GM21825 (cell line): ENCODE results near the gene SH3BP4.

Experiments used
- ATAC-seq: cut with Tn5 transposase; IDR thresholded peaks from one replicate; pipeline ENCODE4 v1.9.1; 2021; ENCODE audit warnings: mild to moderate bottlenecking, moderate library complexity; ENCODE audit not compliant: unreplicated experiment

The SH3BP4 gene

GRCh38 chr2:234966340-234966739, 14.5 kb downstream of the SH3BP4 start:
- ATAC-seq, result no peak

DNA sequence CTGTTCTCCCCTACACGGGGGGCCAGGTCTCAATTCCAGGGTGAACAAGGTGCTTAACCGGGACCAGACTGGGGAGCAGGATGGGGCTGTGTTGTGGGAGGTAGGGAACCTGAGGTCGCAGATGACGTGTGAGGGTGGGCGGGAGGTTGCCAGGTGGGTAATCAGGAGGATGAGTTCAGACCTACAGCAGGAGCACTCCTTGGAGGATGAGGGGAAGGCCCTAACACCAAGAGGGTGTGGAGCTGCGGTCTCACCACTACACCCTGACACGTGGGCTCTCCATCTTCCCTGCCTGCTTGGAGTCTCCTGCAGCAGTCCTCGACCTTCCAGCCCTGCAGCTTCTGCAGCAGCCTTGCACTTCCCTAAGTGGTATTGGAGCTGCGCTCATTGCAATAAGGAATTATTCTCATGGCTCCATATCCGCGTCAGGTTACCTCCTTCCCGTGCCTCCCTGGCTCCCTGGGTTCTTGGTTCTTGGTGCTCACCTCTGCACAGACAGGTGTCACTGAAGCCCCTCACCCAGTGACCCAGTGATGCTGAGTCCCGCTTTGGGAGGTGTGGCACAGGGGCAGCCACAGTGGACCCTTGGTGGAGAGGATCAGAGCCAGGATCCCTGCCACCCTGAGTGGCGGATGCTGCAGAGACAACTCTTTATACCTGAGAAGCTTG, 15.5 kb downstream of the SH3BP4 start:
- no peak for ATAC-seq

- no peak for ATAC-seq
Measured at GRCh38 chr2:234967870-234968208, 16.0 kb downstream of the SH3BP4 start.

DNA sequence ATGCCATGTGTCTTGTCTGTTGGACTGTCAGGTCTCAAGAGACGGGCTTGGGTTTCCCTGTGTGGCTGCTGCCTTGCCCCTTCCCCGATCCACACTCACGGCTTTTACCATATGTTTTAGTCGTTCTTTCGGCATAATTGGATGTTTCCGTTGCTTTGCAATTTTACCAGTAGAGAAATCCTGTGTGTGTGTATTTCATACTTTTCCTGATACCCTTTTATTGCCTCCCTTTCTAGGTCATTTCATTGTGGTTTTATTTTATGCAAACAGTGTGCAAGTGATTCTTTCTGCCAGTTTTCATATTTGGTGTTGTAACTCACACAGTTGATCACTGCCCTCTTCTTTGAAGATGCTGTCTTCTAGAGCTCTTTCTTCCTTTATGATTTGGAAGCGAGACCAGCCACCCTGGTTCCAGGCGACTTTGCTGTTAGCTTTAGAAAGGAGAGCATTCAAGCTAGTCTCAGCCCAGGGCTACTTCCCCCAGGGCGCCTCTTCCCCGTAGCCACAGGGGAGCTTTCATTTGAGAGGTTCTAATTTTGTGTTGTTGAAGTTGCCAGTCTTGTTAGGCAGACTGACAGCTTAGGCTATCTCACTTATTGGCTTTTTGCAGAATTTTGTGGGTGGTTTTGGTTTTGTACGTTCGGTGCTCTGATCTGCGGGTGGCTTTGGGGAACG, 17.0 kb downstream of the SH3BP4 start:
- ATAC-seq, result no peak

GRCh38 chr2:234969306-234970098, 17.7 kb downstream of the SH3BP4 start:
- ATAC-seq, result no peak

GRCh38 chr2:234970099-234970440, 18.3 kb downstream of the SH3BP4 start:
- no peak for ATAC-seq

- ATAC-seq, result no peak
Measured at GRCh38 chr2:234970477-234970882, 18.7 kb downstream of the SH3BP4 start.

GRCh38 chr2:234971496-234971895, 19.7 kb downstream of the SH3BP4 start:
- ATAC-seq, result no peak

DNA sequence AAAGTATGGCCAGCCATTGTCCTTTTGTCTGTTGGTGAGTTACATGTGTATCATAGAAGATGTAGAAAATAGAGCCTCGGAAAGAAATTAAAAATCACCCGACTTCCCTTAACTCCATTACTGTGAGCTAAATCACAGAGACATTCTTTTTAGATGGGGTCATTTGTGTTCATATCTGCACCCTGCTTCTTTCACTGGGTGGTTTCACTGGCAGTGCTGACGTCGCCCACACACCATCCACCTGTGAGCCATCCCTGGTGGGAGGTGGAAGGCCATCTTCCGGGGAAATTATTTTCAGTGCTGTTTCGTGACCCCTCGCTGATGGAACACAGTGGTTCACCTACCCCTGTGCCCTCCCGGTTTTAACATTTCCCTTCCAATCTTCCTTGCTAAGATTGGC, 21.2 kb downstream of the SH3BP4 start:
- ATAC-seq, result no peak

GRCh38 chr2:234974501-234975385, 22.9 kb downstream of the SH3BP4 start:
- no peak for ATAC-seq

DNA sequence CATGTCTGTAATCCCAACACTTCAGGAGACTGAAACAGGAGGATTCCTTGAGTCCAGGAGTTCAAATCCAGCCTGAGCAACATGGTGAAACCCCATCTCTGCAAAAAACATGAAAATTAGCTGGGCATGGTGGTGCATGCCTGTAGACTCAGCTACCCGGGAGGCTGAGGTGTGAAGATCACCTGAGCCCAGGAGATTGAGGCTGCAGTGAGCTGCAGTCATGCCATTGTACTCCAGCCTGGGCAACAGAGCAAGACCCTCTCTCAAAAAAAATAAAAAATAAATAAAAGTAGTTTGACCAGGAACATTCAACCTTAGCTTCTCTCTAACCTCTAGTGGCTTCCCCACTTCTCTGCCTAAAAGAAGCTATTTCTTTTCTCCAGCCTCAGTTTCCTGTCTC, 23.8 kb downstream of the SH3BP4 start:
- ATAC-seq, result no peak

DNA sequence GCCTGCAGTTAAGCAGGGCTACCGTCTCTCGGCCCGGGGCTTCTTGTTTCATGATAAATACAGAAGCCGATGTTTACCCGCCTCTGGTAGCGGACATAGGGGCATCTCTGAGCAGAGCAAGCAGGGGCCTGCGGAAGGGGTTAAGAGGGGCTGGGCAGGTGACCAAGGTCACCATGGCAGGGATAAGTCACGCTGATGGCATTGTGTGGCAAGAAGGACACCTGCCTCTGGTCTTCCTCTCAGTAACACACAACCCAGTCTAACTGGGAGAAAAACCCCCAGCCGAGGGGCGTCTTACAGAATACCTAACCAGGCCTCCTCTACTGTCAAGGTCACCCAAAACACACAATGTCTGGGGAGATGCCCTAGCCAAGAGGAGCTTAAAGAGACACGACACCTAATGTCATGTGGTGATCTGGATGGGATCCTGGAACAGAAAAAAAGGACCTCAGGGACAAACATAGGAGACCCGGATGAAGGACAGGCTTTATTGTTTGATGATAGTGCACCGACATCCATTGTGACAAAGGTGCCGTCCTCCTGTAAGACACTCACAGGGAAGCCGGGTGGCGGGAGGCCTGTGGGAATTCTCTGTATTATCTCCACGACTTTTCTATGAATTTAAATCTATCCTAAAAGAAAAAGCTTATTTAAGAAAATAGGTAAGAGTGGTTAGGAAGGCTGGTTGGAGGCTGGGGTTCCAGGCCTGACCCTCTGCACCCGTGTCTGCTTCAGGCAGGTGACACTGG, 24.8 kb downstream of the SH3BP4 start:
- no peak for ATAC-seq

- no peak for ATAC-seq
Measured at GRCh38 chr2:234977228-234977679, 25.4 kb downstream of the SH3BP4 start.

- no peak for ATAC-seq
Measured at GRCh38 chr2:234978466-234979203, 26.8 kb downstream of the SH3BP4 start.

- ATAC-seq, result no peak
Measured at GRCh38 chr2:234979204-234980167, 27.7 kb downstream of the SH3BP4 start.

DNA sequence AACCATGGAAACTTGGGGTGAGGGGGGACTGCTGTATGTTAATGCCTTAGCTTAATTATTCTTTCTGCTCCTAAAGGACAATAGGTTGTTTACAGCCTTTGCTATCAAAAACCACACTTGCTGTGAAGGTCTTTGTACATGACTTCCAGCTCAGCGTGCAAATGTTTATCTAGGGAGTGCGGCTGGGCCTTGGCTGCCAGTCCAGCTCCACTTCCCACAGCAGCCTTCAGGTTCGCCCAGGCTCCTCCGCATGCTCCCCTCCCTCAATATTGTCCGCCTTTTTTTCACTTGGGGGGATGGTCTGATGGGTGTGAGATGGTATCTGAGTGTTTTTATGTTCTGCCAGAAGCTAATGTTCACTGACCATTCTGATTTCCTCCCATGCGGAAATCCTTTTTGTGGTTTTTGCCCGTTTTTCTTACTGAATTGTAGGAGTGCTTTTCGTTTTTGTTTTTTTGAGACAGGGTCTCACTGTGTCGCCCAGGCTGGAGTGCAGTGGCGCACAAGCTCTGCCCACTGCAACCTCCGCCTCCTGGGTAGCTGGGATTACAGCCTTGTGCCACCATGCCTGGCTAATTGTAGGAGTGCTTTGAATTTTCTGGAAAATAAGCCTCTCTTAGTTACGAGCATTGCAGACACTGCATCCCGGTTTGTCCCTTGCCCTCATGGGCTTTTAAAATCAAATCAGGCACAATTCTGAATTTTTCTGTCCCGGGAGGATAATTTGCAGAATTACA, 28.8 kb downstream of the SH3BP4 start:
- ATAC-seq, result no peak

GRCh38 chr2:234981197-234982095, 29.6 kb downstream of the SH3BP4 start:
- no peak for ATAC-seq
